ENCODE data around the gene SPRY4. TPM values are rescaled to one million over a fixed set of nuclear protein-coding genes. Genes with fewer than 3 reads are reported as not detected.

The SPRY4 gene
- polyA plus RNA-seq = 0.20 and 3.1 TPM in 2 replicates

GRCh38 chr5:142324871-142325724, at the start of gene SPRY4:
Gene SPRY4, minus strand, starts transcription at chr5:142325021. Its CDS starts 9,913 bp downstream, at chr5:142315108.

Other genes with a start within 250 kb of the SPRY4 start
- 145 and 147 TPM in 2 replicates for gene NDFIP1, start 216.2 kb downstream of the SPRY4 start, polyA plus RNA-seq